Stimulated activated CD4-positive, alpha-beta T cell treated with anti-CD3 and anti-CD28 coated beads, Interleukin-4, amount 100 ng/mL, for 24 hours (primary cell): ENCODE results near the gene FAT1.

ENCODE experiments used
- DNase-seq: peaks from one replicate; pipeline ENCODE4 v3.0.0-alpha.2; 2020

FAT1 gene

GRCh38 chr4:186647821-186648220 lies 75.8 kb downstream of the FAT1 start:
- no peak for DNase-seq

- DNase-seq = no peak
Measured at GRCh38 chr4:186644737-186645261, 78.9 kb downstream of the FAT1 start.

GRCh38 chr4:186644311-186644638 lies 79.4 kb downstream of the FAT1 start:
- no peak for DNase-seq

GRCh38 chr4:186643501-186644310 lies 80.0 kb downstream of the FAT1 start:
- DNase-seq = no peak

- DNase-seq = no peak
Measured at GRCh38 chr4:186642998-186643397, 80.7 kb downstream of the FAT1 start.

- DNase-seq = no peak
Measured at GRCh38 chr4:186642530-186642929, 81.1 kb downstream of the FAT1 start.

GRCh38 chr4:186634591-186635128 lies 89.0 kb downstream of the FAT1 start:
- no peak for DNase-seq

- DNase-seq = no peak
Measured at GRCh38 chr4:186633844-186634243, 89.8 kb downstream of the FAT1 start.

- DNase-seq = no peak
Measured at GRCh38 chr4:186630128-186630527, 93.5 kb downstream of the FAT1 start.

- DNase-seq = no peak
Measured at GRCh38 chr4:186628058-186628711, 95.5 kb downstream of the FAT1 start.

GRCh38 chr4:186627226-186627865 lies 96.3 kb downstream of the FAT1 start:
- no peak for DNase-seq

GRCh38 chr4:186624951-186625350 lies 98.7 kb downstream of the FAT1 start:
- DNase-seq = no peak

GRCh38 chr4:186623546-186623945 lies 100.1 kb downstream of the FAT1 start:
- no peak for DNase-seq

- no peak for DNase-seq
Measured at GRCh38 chr4:186622788-186623464, 100.7 kb downstream of the FAT1 start.

- no peak for DNase-seq
Measured at GRCh38 chr4:186621959-186622553, 101.6 kb downstream of the FAT1 start.

GRCh38 chr4:186619088-186619487 lies 104.6 kb downstream of the FAT1 start:
- no peak for DNase-seq

- DNase-seq = no peak
Measured at GRCh38 chr4:186617921-186618320, 105.7 kb downstream of the FAT1 start.

GRCh38 chr4:186607490-186607889 lies 116.2 kb downstream of the FAT1 start:
- no peak for DNase-seq

- no peak for DNase-seq
Measured at GRCh38 chr4:186606591-186606992, 117.1 kb downstream of the FAT1 start.

GRCh38 chr4:186605261-186605865 lies 118.3 kb downstream of the FAT1 start:
- DNase-seq = no peak

- no peak for DNase-seq
Measured at GRCh38 chr4:186604124-186604807, 119.4 kb downstream of the FAT1 start.

- no peak for DNase-seq
Measured at GRCh38 chr4:186602978-186603377, 120.7 kb downstream of the FAT1 start.
